ENCODE data around the gene ETV3L.
A peak's percentile ranks its signal among the peaks of the same experiment; 100 is the strongest.
"Not testable (repeated sequence)": the region's sequence is repeated elsewhere in the genome, so short reads cannot be mapped to it uniquely, and the experiment has no call there.

Gene ETV3L

GRCh38 chr1:157104598-157105293, 5.1 kb upstream of the ETV3L start:
- DNase-seq, result no peak

- no peak for DNase-seq
Observed at GRCh38 chr1:157103268-157103667, 3.7 kb upstream of the ETV3L start.

- DNase-seq, result no peak
Observed at GRCh38 chr1:157101149-157101548, 1.5 kb upstream of the ETV3L start.

DNA sequence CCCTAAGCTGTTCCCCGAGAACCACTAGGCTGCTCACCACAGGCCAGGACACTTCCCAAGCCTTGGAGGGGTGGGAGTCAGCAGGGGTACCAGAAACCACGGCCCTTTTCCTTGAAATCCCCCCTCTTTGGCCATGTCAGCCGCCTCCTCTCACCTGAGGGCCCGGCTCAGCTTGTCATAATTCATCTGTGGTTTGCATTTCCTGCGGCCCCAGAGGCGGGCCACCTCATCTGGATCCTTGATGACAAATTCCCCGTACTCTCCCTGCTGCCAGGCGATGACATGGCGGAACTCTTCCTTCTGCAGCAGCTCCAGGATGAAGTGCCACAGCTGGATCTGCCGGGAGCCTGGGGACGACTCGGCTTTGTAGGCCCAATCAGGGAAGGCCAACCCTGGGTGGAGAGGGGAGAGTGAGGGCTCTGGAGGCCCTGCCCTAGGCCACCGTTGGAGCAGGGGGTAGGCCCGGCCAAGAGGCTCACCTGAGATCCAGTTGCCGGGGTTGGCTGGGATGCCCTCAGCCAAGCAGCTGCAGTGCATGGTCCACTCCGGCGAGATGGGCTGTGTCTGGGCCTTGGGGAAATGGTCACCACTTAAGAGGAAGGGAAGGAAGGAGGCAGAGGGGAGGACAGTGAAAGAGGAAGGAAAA, 498 bp downstream of the ETV3L start:
- DNase-seq, result not testable (repeated sequence)

DNA sequence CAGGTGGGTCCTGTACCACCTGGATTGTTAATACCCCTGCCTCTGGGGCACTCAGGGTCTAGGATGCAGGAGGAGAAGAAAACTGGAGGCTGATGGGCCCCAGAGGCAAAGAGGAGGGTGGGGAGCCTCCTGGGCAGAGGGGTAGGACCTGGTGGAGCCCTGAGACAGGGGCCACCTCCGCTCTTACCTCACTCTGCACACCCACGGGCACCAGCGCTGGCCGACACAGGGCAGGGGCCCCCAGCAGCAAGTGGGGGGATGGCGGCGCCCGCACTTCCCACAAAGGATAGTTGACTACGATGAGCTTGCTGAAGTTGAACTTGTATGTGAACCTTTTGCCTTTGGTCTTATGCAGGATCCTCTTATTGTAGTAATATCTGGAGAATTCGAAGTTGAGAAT, 1.1 kb downstream of the ETV3L start:
- DNase-seq, result no peak

GRCh38 chr1:157097692-157098091, 1.9 kb downstream of the ETV3L start:
- DNase-seq, result no peak

GRCh38 chr1:157096881-157097280, 2.7 kb downstream of the ETV3L start:
- DNase-seq, result no peak

DNA sequence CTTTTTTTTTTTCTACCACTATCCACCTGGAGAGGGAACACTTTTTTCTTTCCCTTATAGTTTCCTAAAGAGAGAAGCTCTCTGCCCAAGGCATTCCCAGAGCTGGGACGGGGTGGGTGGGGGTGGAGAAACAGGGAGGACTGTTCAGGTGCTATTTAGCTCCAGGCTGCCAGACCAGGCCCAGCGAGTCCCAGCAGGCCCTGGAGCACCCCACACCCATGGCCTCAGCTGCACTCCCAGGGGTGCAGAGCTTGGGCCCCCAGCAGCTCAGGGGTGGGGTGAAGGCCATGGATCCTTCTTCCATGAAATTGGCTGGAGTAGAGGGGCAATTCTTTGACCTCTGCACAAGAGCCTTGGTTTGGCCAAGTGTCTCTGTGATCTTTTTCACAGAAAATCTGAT, 4.1 kb downstream of the ETV3L start:
- no peak for DNase-seq

DNA sequence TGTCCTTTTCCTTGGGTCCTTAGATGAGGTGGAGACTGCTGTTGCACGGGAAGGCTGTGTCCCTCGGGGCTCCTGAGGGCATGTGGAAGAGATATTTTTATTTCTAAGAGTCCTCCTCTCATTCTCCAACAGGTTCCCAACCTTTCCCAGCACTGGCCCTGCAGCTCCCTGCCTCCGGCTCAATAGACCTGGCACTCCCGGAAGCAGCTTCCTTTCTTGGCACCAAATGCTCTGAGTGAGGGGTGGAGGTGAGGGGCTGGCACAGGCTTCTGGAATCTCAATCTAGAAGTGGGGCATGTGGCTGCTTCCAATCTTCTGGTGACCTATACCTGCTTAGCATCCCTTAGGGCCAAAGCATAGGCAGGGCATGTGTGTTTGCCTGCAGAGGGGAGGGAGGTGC, 4.5 kb downstream of the ETV3L start:
- no peak for DNase-seq

GRCh38 chr1:157092831-157093230, 6.8 kb downstream of the ETV3L start:
- DNase-seq, result no peak

DNA sequence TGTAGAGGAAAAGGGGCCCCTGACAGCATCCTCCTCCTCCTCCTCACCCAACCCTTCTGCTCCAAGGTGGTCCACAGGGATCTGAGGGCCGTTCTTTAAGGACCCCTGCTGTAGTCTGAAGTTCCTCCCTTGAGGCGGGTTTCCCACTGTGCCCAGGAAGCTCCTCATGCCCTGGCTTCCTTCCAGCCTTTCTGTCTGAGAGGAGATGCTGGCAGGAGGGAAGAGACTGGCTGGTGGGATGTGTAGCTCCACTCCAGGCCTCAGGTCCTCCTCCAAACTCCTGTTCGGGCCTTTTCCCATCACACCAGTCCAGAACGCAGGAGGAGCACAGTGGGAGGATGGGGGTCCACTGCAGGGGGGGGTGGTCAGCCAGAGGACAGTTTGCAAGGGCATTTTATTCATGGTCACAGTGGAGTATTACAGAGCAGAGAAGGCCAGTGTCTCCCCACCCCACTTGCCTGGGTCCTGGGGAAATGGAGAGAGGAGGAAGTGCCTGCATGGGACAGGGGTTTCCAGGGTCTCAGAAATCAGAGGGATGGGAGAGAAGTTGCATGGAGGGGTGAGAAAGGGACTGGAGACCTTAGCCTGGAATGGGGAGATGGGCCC, 7.8 kb downstream of the ETV3L start:
- no peak for DNase-seq

- DNase-seq, result no peak
Observed at GRCh38 chr1:157091186-157091585, 8.4 kb downstream of the ETV3L start.

DNA sequence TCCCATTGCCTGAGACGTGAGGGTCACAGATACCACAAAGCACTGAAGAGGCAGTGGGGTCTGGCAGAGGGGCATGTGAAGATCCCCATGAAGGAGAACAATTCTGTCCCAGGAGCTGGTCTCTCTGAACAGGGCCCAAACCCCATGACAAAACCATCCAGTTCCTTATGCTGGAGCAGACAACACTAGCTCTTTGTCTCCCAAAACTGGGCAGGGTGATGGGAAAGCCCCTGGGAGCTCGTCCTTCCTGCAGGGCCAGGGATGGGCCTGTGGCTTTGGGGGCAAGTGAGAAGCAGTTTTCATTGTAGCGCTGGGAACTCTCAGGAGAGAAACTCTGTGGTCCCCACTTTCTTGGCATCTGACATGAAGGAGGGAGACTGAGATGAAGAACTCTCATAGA, 8.8 kb downstream of the ETV3L start:
- DNase-seq, result no peak

- DNase-seq, result peak; percentile 37 to 54
Observed at GRCh38 chr1:157090196-157090647, 9.4 kb downstream of the ETV3L start.

- DNase-seq, result no peak
Observed at GRCh38 chr1:157089789-157090188, 9.8 kb downstream of the ETV3L start.

GRCh38 chr1:157088607-157089006, 11.0 kb downstream of the ETV3L start:
- DNase-seq, result no peak

GRCh38 chr1:157087030-157087429, 12.6 kb downstream of the ETV3L start:
- no peak for DNase-seq

- no peak for DNase-seq
Observed at GRCh38 chr1:157086299-157086698, 13.3 kb downstream of the ETV3L start.

GRCh38 chr1:157085421-157085820, 14.2 kb downstream of the ETV3L start:
- DNase-seq, result no peak

GRCh38 chr1:157084720-157085119, 14.9 kb downstream of the ETV3L start:
- DNase-seq, result no peak

- no peak for DNase-seq
Observed at GRCh38 chr1:157081707-157082106, 17.9 kb downstream of the ETV3L start.

GRCh38 chr1:157080714-157081113, 18.9 kb downstream of the ETV3L start:
- DNase-seq, result no peak

GRCh38 chr1:157077394-157077793, 22.2 kb downstream of the ETV3L start:
- DNase-seq, result no peak

DNA sequence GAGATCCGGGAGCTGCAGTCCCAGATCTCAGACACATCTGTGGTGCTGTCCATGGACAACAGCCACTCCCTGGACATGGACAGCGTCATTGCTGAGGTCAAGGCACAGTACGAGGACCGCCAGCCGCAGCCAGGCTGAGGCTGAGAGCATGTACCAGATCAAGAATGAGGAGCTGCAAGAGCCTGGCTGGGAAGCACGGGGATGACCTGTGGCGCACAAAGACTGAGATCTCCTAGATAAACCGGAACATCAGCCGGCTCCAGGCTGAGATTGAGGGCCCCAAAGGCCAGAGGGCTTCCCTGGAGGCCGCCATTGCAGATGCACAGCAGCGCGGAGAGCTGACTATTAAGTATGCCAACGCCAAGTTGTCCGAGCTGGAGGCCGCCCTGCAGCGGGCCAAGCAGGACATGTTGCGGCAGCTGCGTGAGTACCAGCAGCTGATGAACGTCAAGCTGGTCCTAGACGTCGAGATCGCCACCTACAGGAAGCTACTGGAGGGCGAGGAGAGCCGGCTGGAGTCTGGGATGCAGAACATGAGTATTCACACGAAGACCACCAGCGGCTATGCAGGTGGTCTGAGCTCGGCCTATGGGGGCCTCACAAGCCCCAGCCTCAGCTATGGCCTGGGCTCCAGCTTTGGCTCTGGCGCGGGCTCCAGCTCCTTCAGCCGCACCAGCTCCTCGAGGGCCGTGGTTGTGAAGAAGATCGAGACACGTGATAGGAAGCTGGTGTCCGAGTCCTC, 25.5 kb downstream of the ETV3L start:
- peak in 1 of 2 donors; percentile 13 for DNase-seq
